Cardiac muscle cell (in vitro differentiated cells and primary cell): ENCODE results near the gene ARMC5. TPM values are rescaled to one million over a fixed set of nuclear protein-coding genes. Genes with fewer than 3 reads are reported as not detected.

Source experiments
- DNase-seq, 2 donors: peaks; one replicate each; pipeline versions ENCODE4 v3.0.0 to v3.0.0-alpha.2; 2010 to 2017; ENCODE audit warnings: low read depth in 1 of 2, low spot score in 1 of 2
- H3K27ac ChIP-seq: fragments of 200-600 bp; sonication (generic); 2 replicates; pipeline ENCODE4 v1.5.1; 2016
- H3K27me3 ChIP-seq: fragments of 200-600 bp; sonication (generic); 2 replicates; pipeline ENCODE4 v1.6.0; 2016; ENCODE audit warnings: control low read depth
- H3K36me3 ChIP-seq: fragments of 200-600 bp; sonication (generic); 2 replicates; pipeline ENCODE4 v1.5.1; 2016; ENCODE audit warnings: control low read depth
- H3K4me1 ChIP-seq: fragments of 200-600 bp; sonication (generic); 2 replicates; pipeline ENCODE4 v1.8.1; 2017; ENCODE audit warnings: low read depth, mild to moderate bottlenecking, mixed run types
- H3K4me3 ChIP-seq: fragments of 200-600 bp; sonication (generic); 2 replicates; pipeline ENCODE4 v1.5.1; 2016; ENCODE audit warnings: mild to moderate bottlenecking
- H3K9me3 ChIP-seq: fragments of 200-600 bp; sonication (generic); 2 replicates; pipeline ENCODE4 v1.5.1; 2017; ENCODE audit warnings: low read depth, mild to moderate bottlenecking, control low read depth
- CTCF ChIP-seq: IDR thresholded peaks from 2 replicates; pipeline ENCODE4 v1.5.1; 2012; ENCODE audit warnings: low read depth, mild to moderate bottlenecking, low read length
- polyA plus RNA-seq: library from polyadenylated mRNA; unstranded; fragments of >200 nt; fragmentation: Nextera tagmentation; extraction: Ambion mirVana; gene quantifications from 2 replicates; pipeline ENCODE4 v1.2.1, GENCODE V29; 2016
- total RNA-seq: library from RNA; depleted of rRNA; stranded (reverse); fragments of >200 nt; gene quantifications from 2 replicates; pipeline ENCODE4 v1.2.3, GENCODE V29; 2016

ARMC5 gene
- total and polyA plus RNA-seq, 2 experiments from 2014 or later: 21.7 to 26.0 TPM

- H3K4me1 ChIP-seq: no peaks in the 10 kb centered on the region
These were observed 37.7 kb upstream of the ARMC5 start for GRCh38 chr16:31421587-31421986.

DNA sequence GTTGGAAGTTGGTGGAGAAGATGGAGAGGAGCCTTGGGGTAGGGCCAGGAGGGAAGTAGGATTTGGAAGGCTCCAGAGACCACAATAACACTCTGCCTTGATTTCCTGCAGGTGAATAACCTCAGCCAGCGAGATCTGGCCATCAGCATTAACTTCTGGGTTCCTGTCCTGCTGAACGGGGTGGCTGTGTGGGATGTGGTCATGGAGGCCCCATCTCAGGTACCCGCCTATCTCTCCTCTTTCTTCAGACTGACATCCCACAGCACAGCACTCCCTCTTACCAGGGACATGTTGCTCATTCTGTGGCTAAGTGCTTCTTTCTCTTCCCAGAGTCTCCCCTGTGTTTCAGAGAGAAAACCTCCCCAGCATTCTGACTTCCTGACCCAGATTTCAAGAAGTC is 36.1 kb upstream of the ARMC5 start:
- Histone ChIP-seq H3K27ac (no peak overlapping the region), H3K36me3 (no peaks in the 10 kb centered on the region), H3K4me3 (no peak overlapping the region), H3K9me3 (no peaks in the 10 kb centered on the region), H3K27me3 (no peaks in the 10 kb centered on the region), H3K4me1 (peaks cover 4% of the 10 kb centered on the region)
- TF ChIP-seq CTCF: no peak
- no peak for DNase-seq

More at GRCh38 chr16:31421587-31421986, 37.7 kb upstream of the ARMC5 start:
- Histone ChIP-seq H3K4me3 (no peak overlapping the region), H3K27me3 (no peaks in the 10 kb centered on the region), H3K9me3 (no peaks in the 10 kb centered on the region), H3K36me3 (no peaks in the 10 kb centered on the region), H3K27ac (no peak overlapping the region)
- no peak for TF ChIP-seq CTCF
- DNase-seq: no peak

GRCh38 chr16:31423801-31424200 is 35.5 kb upstream of the ARMC5 start:
- no peak overlapping the region for H3K4me3 ChIP-seq
- H3K9me3 ChIP-seq: no peaks in the 10 kb centered on the region
- DNase-seq: no peak
- no peak for TF ChIP-seq CTCF
- no peak overlapping the region for H3K27ac ChIP-seq
- no peaks in the 10 kb centered on the region for H3K27me3 ChIP-seq
- no peaks in the 10 kb centered on the region for H3K36me3 ChIP-seq
- H3K4me1 ChIP-seq: peaks cover 10% of the 10 kb centered on the region

GRCh38 chr16:31427441-31428278 is 31.6 kb upstream of the ARMC5 start:
- peaks cover 27% of the 10 kb centered on the region for H3K4me1 ChIP-seq
- peak in 1 of 2 donors; percentile 61 for DNase-seq
- no peaks in the 10 kb centered on the region for H3K36me3 ChIP-seq
- no peak overlapping the region for H3K4me3 ChIP-seq
- no peaks in the 10 kb centered on the region for H3K9me3 ChIP-seq
- H3K27me3 ChIP-seq: no peaks in the 10 kb centered on the region
- peak overlapping the region; percentile 52 for H3K27ac ChIP-seq
- TF ChIP-seq CTCF: no peak

DNA sequence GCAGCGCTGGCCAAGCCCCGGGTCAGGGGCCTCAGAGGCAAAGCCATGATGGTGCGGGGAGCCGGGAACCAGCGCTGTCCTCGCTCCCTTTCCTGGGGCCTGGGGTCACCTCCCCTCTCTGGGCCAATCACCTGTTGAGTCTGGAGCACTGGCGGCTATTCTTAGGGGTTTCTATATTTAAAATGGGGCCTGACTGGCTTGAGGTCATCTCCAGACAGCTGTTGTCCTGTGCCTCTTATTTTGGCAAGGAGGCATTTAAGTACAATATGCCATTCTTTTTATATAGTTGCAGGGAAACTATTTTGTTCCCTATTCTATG is 31.1 kb upstream of the ARMC5 start, which contains the start of gene COX6A2:
TSS of gene COX6A2 (minus strand) at position 82 of the 319 bp plus-strand sequence. CDS start at position 47, 35 bp downstream.
- H3K9me3 ChIP-seq: no peaks in the 10 kb centered on the region
- DNase-seq: peak in 1 of 2 donors; percentile 43
- no peak within 1 kb of the TSS for H3K4me3 ChIP-seq

More for the DNA sequence above, 31.1 kb upstream of the ARMC5 start, which contains the start of gene COX6A2:
- Histone ChIP-seq H3K36me3 (no peaks in the 10 kb centered on the region), H3K4me1 (peaks cover 27% of the 10 kb centered on the region), H3K27me3 (no peaks in the 10 kb centered on the region), H3K27ac (peak within 1 kb of the TSS; percentile 52)
- TF ChIP-seq CTCF: no peak
